ENCODE data around the gene ZBED5. TPM values are rescaled to one million over a fixed set of nuclear protein-coding genes. Genes with fewer than 3 reads are reported as not detected.
A peak's percentile ranks its signal among the peaks of the same experiment; 100 is the strongest.

Gene ZBED5
- total RNA-seq, 1 experiment from 2014 or later, result 21.0 TPM

DNA sequence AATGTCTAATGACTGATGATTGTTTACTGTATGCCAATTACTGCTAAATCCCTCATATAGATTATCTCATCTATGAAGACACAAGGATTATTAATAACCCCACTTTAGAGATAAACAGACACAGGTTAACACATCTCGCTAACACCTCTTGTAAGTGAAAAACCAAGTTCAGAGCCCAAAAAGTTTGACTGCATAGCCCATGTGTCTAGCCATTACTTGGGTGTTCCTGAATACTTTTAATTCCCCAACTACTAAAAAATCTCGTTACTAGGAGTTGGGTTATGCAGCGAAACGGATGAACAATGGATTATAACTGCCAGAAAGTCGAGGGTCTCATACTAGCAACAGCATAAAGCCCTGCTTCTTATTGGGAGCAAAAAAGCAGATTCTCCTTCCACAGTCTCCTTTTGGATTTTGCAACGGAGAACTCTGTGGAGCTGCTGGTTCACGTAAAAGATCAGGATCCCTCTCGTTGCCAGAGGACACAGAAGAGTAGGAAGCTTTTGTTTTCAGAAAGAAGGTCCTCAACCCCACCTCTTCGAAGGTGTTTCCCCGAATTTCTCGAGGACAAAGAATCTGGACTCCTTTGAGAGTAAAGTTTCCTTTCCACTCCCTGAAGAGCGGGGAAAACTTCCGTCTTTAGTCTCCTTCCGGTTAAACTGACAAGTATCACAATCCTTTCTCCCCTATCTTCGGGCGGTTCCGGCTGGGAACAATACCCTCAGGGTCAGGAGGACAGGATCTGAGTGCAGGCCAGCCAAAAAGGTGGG lies 979 bp downstream of the ZBED5 start:
- H3K27ac ChIP-seq (ENCODE audit: low read length), result peak overlapping the region; percentile 91
- H3K9ac ChIP-seq (ENCODE audit: low read length), result peak overlapping the region; percentile 95
- peak overlapping the region; percentile 87 for H3K4me2 ChIP-seq (ENCODE audit: low read length)
- peak overlapping the region; percentile 76 for H3K4me3 ChIP-seq (ENCODE audit: low read length)
- DNase-seq (peak; percentile 45), ATAC-seq (0 out of 2 replicates have a peak, but pooled peaks have one; percentile 1)
- CTCF ChIA-PET, result no interaction called here
- peaks cover 87% of the 10 kb centered on the region for H3K79me2 ChIP-seq (ENCODE audit: low read length)
- no peaks in the 10 kb centered on the region for H3F3A ChIP-seq (ENCODE audit: low read length, unreplicated experiment)
- POLR2A ChIA-PET (ENCODE audit: unreplicated experiment), result interaction anchor here (0.6 to 1.8 kb wide), 4 partner anchors 44 to 322 kb away, joined by 3 to 11 read pairs (median 5); no protein-coding TSS in a partner anchor
- H3K36me3 ChIP-seq (ENCODE audit: low read depth, low read length), result peaks cover 38% of the 10 kb centered on the region
- H3K27me3 ChIP-seq (ENCODE audit: low read length), result no peaks in the 10 kb centered on the region
- no peaks in the 10 kb centered on the region for H4K20me1 ChIP-seq (ENCODE audit: low read length)
- peak overlapping the region; percentile 92 for H2AFZ ChIP-seq (ENCODE audit: low read length)
- BruUV-seq (replicated peaks), result no TSS peak
- peaks cover 28% of the 10 kb centered on the region for H3K4me1 ChIP-seq (ENCODE audit: insufficient read depth, low read length)
- intact Hi-C loops (cut with micrococcal nuclease), result loop anchor here (10.0 kb wide), 1 partner anchor 168 kb away; no protein-coding TSS in a partner anchor
- no peaks in the 10 kb centered on the region for H3K9me2 ChIP-seq (replicated peaks; ENCODE audit: low read length)
- TF ChIP-seq, protein P1, sequence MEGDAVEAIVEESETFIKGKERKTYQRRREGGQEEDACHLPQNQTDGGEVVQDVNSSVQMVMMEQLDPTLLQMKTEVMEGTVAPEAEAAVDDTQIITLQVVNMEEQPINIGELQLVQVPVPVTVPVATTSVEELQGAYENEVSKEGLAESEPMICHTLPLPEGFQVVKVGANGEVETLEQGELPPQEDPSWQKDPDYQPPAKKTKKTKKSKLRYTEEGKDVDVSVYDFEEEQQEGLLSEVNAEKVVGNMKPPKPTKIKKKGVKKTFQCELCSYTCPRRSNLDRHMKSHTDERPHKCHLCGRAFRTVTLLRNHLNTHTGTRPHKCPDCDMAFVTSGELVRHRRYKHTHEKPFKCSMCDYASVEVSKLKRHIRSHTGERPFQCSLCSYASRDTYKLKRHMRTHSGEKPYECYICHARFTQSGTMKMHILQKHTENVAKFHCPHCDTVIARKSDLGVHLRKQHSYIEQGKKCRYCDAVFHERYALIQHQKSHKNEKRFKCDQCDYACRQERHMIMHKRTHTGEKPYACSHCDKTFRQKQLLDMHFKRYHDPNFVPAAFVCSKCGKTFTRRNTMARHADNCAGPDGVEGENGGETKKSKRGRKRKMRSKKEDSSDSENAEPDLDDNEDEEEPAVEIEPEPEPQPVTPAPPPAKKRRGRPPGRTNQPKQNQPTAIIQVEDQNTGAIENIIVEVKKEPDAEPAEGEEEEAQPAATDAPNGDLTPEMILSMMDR (conservative IDR thresholded peaks at IDR 0.05; ENCODE audit: low read depth, low read length), result no peak
- TF ChIP-seq EZH2phosphoT487 (IDR thresholded peaks at IDR 0.05; ENCODE audit: borderline replicate concordance, low read length), result no peak
- TF ChIP-seq EZH2 (IDR thresholded peaks at IDR 0.05; ENCODE audit: low read length, unreplicated experiment), result no peak
- no peaks in the 10 kb centered on the region for H3K9me3 ChIP-seq (ENCODE audit: low read length)

DNA sequence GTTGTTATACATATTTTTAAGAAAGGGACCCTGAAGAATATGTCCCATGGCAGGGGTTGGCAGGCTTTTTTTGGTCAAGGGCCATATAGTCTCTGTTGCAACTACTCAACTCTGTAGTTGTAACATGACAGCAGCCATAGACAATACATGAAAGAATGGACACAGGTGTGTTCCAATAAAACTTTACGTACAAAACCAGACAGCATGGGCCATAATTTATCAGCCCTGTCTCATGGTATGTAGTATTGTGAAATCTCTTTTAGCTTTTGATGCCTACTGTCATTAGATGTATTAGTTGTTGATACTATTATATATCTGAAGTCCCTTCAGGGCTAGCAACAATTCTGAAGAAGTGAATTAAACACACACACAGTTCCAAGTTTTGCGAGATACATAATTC lies 2.6 kb downstream of the ZBED5 start:
- ATAC-seq (no peak), DNase-seq (no peak)
- Histone ChIP-seq H3K9me2 (replicated peaks; ENCODE audit: low read length) (no peaks in the 10 kb centered on the region), H3K4me3 (ENCODE audit: low read length) (peak overlapping the region; percentile 76), H3K4me1 (ENCODE audit: insufficient read depth, low read length) (peaks cover 22% of the 10 kb centered on the region), H3K9me3 (ENCODE audit: low read length) (no peaks in the 10 kb centered on the region), H3K4me2 (ENCODE audit: low read length) (peak overlapping the region; percentile 87), H3K27me3 (ENCODE audit: low read length) (no peaks in the 10 kb centered on the region), H3F3A (ENCODE audit: low read length, unreplicated experiment) (no peaks in the 10 kb centered on the region), H4K20me1 (ENCODE audit: low read length) (no peaks in the 10 kb centered on the region), H2AFZ (ENCODE audit: low read length) (no peak overlapping the region), H3K9ac (ENCODE audit: low read length) (no peak overlapping the region), H3K36me3 (ENCODE audit: low read depth, low read length) (peaks cover 38% of the 10 kb centered on the region), H3K27ac (ENCODE audit: low read length) (no peak overlapping the region), H3K79me2 (ENCODE audit: low read length) (peaks cover 72% of the 10 kb centered on the region)
- POLR2A ChIA-PET (ENCODE audit: unreplicated experiment), result no interaction called here
- intact Hi-C loops (cut with micrococcal nuclease), result loop anchor here (10.0 kb wide), 1 partner anchor 170 kb away; no protein-coding TSS in a partner anchor
- BruUV-seq (replicated peaks), result no TSS peak
- no peak for TF ChIP-seq EZH2phosphoT487 (IDR thresholded peaks at IDR 0.05; ENCODE audit: borderline replicate concordance, low read length)
- TF ChIP-seq, protein P1 (conservative IDR thresholded peaks at IDR 0.05; ENCODE audit: low read depth, low read length), result no peak
- TF ChIP-seq EZH2 (IDR thresholded peaks at IDR 0.05; ENCODE audit: low read length, unreplicated experiment), result no peak
- CTCF ChIA-PET, result no interaction called here
